WTC11 (cell line): Measurements from ENCODE around the gene GBP1. TPM values are rescaled to one million over a fixed set of nuclear protein-coding genes. Genes with fewer than 3 reads are reported as not detected.

Experiments
- ATAC-seq: fragments of 200-7000 bp; cut with Tn5 transposase; 2 replicates; pipeline ENCODE4 v1.10.0; 2021; ENCODE audit warnings: mild to moderate bottlenecking, moderate library complexity
- CTCF ChIA-PET: fragments of 300-600 bp; sonication (Branson Sonifier 250); formaldehyde crosslinking; loops from one replicate; lab custom pipeline; 2021; ENCODE audit warnings: antibody characterized with exemption; lab: Charles Lee
- POLR2A ChIA-PET: fragments of 350-600 bp; sonication (Branson Sonifier 250); formaldehyde crosslinking; loops from one replicate; lab custom pipeline; 2021; ENCODE audit warnings: antibody characterized with exemption; lab: Charles Lee
- DNase-seq: peaks from one replicate; pipeline ENCODE4 v3.0.0; 2021; ENCODE audit warnings: low spot score
- H3K27ac Mint-ChIP-seq: 2 replicates; pipeline ENCODE4 v1.8.0; 2021; ENCODE audit warnings: mixed read lengths
- H3K27me3 Mint-ChIP-seq: 2 replicates; pipeline ENCODE4 v1.8.0; 2021; ENCODE audit warnings: low read depth, mild to moderate bottlenecking, moderate library complexity, mixed read lengths
- H3K36me3 Mint-ChIP-seq: 2 replicates; pipeline ENCODE4 v1.8.0; 2021; ENCODE audit warnings: mixed read lengths
- H3K4me1 Mint-ChIP-seq: 2 replicates; pipeline ENCODE4 v1.8.0; 2022; ENCODE audit warnings: mixed read lengths
- H3K4me3 Mint-ChIP-seq: 2 replicates; pipeline ENCODE4 v1.8.0; 2021; ENCODE audit warnings: mild to moderate bottlenecking, moderate library complexity, mixed read lengths
- H3K9me3 Mint-ChIP-seq: 2 replicates; pipeline ENCODE4 v1.8.0; 2021; ENCODE audit warnings: mixed read lengths
- ATF2 ChIP-seq: sonication (generic); formaldehyde crosslinking; IDR thresholded peaks from 2 replicates; pipeline ENCODE4 v1.8.1; 2022; ENCODE audit warnings: low read depth, missing genetic modification reagents, borderline replicate concordance
- ATF6 ChIP-seq: sonication (generic); formaldehyde crosslinking; IDR thresholded peaks from 2 replicates; pipeline ENCODE4 v1.8.1; 2023; ENCODE audit warnings: mild to moderate bottlenecking, missing genetic modification reagents
- CREB1 ChIP-seq: sonication (generic); formaldehyde crosslinking; IDR thresholded peaks from 2 replicates; pipeline ENCODE4 v1.8.0; 2023; ENCODE audit warnings: mild to moderate bottlenecking, missing genetic modification reagents
- CREM ChIP-seq: sonication (generic); formaldehyde crosslinking; IDR thresholded peaks from 2 replicates; pipeline ENCODE4 v1.8.1; 2022; ENCODE audit warnings: mild to moderate bottlenecking, missing genetic modification reagents, moderate library complexity
- ELF4 ChIP-seq: sonication (generic); formaldehyde crosslinking; IDR thresholded peaks from 2 replicates; pipeline ENCODE4 v1.8.1; 2022; ENCODE audit warnings: low read depth, mild to moderate bottlenecking, moderate library complexity, missing genetic modification reagents
- GABPB1 ChIP-seq: sonication (generic); formaldehyde crosslinking; IDR thresholded peaks from 2 replicates; pipeline ENCODE4 v1.8.1; 2023; ENCODE audit warnings: mild to moderate bottlenecking, missing genetic modification reagents
- IRF2 ChIP-seq: sonication (generic); formaldehyde crosslinking; IDR thresholded peaks from 2 replicates; pipeline ENCODE4 v1.8.0; 2022; ENCODE audit warnings: low read depth, missing genetic modification reagents, borderline replicate concordance
- KAT7 ChIP-seq: sonication (generic); formaldehyde crosslinking; IDR thresholded peaks from 2 replicates; pipeline ENCODE4 v1.8.1; 2023; ENCODE audit warnings: missing genetic modification reagents, mild to moderate bottlenecking, borderline replicate concordance
- NFATC4 ChIP-seq: fragments of 250-450 bp; sonication (Bioruptor Pico); IDR thresholded peaks from 2 replicates; pipeline ENCODE4 v1.9.0; 2021; ENCODE audit warnings: mild to moderate bottlenecking
- NFYB ChIP-seq: sonication (generic); formaldehyde crosslinking; conservative IDR thresholded peaks from 2 replicates; pipeline ENCODE4 v1.8.0; 2022; ENCODE audit warnings: low read depth, missing genetic modification reagents
- SMAD3 ChIP-seq: sonication (generic); formaldehyde crosslinking; IDR thresholded peaks from 2 replicates; pipeline ENCODE4 v1.8.0; 2022; ENCODE audit warnings: missing genetic modification reagents, mild to moderate bottlenecking, borderline replicate concordance
- SOX15 ChIP-seq: fragments of 250-450 bp; sonication (Bioruptor Pico); IDR thresholded peaks from 2 replicates; pipeline ENCODE4 v1.9.0; 2021; ENCODE audit warnings: mild to moderate bottlenecking
- SP1 ChIP-seq: sonication (generic); formaldehyde crosslinking; conservative IDR thresholded peaks from 2 replicates; pipeline ENCODE4 v1.8.1; 2022; ENCODE audit warnings: missing genetic modification reagents
- TP53 ChIP-seq: sonication (generic); formaldehyde crosslinking; IDR thresholded peaks from 2 replicates; pipeline ENCODE4 v1.8.1; 2023; ENCODE audit warnings: mild to moderate bottlenecking, missing genetic modification reagents
- total RNA-seq: library from RNA; stranded (reverse); gene quantifications from 3 replicates; pipeline ENCODE4 v1.2.3, GENCODE V29; 2021
- TF ChIP-seq, protein P1 (sequence below): sonication (generic); formaldehyde crosslinking; IDR thresholded peaks from 2 replicates; pipeline ENCODE4 v1.8.1; 2023; ENCODE audit warnings: mild to moderate bottlenecking, moderate library complexity, missing genetic modification reagents
- TF ChIP-seq, protein P2 (sequence below): fragments of 250-450 bp; sonication (Bioruptor Pico); IDR thresholded peaks from 2 replicates; pipeline ENCODE4 v2.1.2; 2022; ENCODE audit warnings: mild to moderate bottlenecking, moderate library complexity
- TF ChIP-seq, protein P3 (sequence below): sonication (generic); formaldehyde crosslinking; IDR thresholded peaks from 2 replicates; pipeline ENCODE4 v1.8.0; 2022; ENCODE audit warnings: missing genetic modification reagents
- TF ChIP-seq, protein P4 (sequence below): fragments of 250-450 bp; sonication (Bioruptor Pico); IDR thresholded peaks from 2 replicates; pipeline ENCODE4 v1.8.0; 2021; ENCODE audit warnings: mild to moderate bottlenecking

GBP1 gene
- total RNA-seq, 1 experiment from 2014 or later = 0.20 TPM

- POLR2A ChIA-PET = no interaction called here
- H3K4me3 Mint-ChIP-seq = no peak overlapping the region
- H3K27me3 Mint-ChIP-seq = no peaks in the 10 kb centered on the region
- ATAC-seq = no peak
- no peak for DNase-seq
- no peak overlapping the region for H3K27ac Mint-ChIP-seq
- CTCF ChIA-PET = interaction anchor here (1.3 kb wide), 1 partner anchor 16 kb away, joined by 4 read pairs; no protein-coding TSS in a partner anchor
- H3K9me3 Mint-ChIP-seq = no peaks in the 10 kb centered on the region; the same call in 1 of the 2 replicates
- TF ChIP-seq NFYB (CRISPR knock-in tag) = no peak
- TF ChIP-seq ELF4 (CRISPR knock-in tag) = no peak
- TF ChIP-seq SMAD3 (CRISPR knock-in tag) = no peak
- TF ChIP-seq SP1 = no peak
- TF ChIP-seq NFATC4 (CRISPR knock-in tag) = no peak
- TF ChIP-seq, protein P1, sequence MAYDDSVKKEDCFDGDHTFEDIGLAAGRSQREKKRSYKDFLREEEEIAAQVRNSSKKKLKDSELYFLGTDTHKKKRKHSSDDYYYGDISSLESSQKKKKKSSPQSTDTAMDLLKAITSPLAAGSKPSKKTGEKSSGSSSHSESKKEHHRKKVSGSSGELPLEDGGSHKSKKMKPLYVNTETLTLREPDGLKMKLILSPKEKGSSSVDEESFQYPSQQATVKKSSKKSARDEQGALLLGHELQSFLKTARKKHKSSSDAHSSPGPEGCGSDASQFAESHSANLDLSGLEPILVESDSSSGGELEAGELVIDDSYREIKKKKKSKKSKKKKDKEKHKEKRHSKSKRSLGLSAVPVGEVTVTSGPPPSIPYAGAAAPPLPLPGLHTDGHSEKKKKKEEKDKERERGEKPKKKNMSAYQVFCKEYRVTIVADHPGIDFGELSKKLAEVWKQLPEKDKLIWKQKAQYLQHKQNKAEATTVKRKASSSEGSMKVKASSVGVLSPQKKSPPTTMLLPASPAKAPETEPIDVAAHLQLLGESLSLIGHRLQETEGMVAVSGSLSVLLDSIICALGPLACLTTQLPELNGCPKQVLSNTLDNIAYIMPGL = no peak
- no peak for TF ChIP-seq CREB1 (CRISPR knock-in tag)
- no peak for TF ChIP-seq TP53 (CRISPR knock-in tag)
- TF ChIP-seq, protein P2, sequence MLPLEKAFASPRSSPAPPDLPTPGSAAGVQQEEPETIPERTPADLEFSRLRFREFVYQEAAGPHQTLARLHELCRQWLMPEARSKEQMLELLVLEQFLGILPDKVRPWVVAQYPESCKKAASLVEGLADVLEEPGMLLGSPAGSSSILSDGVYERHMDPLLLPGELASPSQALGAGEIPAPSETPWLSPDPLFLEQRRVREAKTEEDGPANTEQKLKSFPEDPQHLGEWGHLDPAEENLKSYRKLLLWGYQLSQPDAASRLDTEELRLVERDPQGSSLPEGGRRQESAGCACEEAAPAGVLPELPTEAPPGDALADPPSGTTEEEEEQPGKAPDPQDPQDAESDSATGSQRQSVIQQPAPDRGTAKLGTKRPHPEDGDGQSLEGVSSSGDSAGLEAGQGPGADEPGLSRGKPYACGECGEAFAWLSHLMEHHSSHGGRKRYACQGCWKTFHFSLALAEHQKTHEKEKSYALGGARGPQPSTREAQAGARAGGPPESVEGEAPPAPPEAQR = no peak
- TF ChIP-seq SOX15 (CRISPR knock-in tag) = no peak
- no peak for TF ChIP-seq ATF2
- no peaks in the 10 kb centered on the region for H3K4me1 Mint-ChIP-seq
- no peaks in the 10 kb centered on the region for H3K36me3 Mint-ChIP-seq
These were observed 4.9 kb upstream of the GBP1 start for GRCh38 chr1:89069951-89070350.

DNA sequence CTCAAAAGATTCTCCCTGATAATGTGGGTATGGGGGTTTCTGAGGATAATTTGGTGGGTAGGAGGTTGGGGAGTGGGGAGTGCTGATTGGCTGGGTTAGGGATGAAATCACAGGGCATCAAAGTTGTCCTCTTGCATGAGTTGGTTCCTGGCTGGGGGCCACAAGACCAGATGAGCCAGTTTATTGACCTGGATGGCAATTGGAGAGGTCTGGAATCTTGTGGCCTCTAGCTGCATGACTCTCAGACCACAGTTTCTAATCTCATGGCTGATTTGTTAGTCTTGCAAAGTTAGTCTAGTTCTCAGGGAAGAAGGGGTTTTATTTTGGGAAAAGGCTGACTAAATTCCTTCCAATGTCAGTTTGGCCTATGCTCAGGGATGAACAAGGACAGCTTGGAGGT lies 3.3 kb upstream of the GBP1 start:
- Mint-ChIP-seq H3K4me3 (no peak overlapping the region), H3K36me3 (no peaks in the 10 kb centered on the region), H3K27me3 (no peaks in the 10 kb centered on the region), H3K4me1 (no peaks in the 10 kb centered on the region), H3K9me3 (no peaks in the 10 kb centered on the region), H3K27ac (no peak overlapping the region)
- CTCF ChIA-PET = no interaction called here
- TF ChIP-seq, protein P3, sequence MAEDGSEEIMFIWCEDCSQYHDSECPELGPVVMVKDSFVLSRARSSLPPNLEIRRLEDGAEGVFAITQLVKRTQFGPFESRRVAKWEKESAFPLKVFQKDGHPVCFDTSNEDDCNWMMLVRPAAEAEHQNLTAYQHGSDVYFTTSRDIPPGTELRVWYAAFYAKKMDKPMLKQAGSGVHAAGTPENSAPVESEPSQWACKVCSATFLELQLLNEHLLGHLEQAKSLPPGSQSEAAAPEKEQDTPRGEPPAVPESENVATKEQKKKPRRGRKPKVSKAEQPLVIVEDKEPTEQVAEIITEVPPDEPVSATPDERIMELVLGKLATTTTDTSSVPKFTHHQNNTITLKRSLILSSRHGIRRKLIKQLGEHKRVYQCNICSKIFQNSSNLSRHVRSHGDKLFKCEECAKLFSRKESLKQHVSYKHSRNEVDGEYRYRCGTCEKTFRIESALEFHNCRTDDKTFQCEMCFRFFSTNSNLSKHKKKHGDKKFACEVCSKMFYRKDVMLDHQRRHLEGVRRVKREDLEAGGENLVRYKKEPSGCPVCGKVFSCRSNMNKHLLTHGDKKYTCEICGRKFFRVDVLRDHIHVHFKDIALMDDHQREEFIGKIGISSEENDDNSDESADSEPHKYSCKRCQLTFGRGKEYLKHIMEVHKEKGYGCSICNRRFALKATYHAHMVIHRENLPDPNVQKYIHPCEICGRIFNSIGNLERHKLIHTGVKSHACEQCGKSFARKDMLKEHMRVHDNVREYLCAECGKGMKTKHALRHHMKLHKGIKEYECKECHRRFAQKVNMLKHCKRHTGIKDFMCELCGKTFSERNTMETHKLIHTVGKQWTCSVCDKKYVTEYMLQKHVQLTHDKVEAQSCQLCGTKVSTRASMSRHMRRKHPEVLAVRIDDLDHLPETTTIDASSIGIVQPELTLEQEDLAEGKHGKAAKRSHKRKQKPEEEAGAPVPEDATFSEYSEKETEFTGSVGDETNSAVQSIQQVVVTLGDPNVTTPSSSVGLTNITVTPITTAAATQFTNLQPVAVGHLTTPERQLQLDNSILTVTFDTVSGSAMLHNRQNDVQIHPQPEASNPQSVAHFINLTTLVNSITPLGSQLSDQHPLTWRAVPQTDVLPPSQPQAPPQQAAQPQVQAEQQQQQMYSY (CRISPR knock-in tag) = no peak
- TF ChIP-seq ATF6 (CRISPR knock-in tag) = no peak
- no peak for TF ChIP-seq KAT7 (CRISPR knock-in tag)
- TF ChIP-seq, protein P4, sequence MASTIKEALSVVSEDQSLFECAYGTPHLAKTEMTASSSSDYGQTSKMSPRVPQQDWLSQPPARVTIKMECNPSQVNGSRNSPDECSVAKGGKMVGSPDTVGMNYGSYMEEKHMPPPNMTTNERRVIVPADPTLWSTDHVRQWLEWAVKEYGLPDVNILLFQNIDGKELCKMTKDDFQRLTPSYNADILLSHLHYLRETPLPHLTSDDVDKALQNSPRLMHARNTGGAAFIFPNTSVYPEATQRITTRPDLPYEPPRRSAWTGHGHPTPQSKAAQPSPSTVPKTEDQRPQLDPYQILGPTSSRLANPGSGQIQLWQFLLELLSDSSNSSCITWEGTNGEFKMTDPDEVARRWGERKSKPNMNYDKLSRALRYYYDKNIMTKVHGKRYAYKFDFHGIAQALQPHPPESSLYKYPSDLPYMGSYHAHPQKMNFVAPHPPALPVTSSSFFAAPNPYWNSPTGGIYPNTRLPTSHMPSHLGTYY = no peak
- TF ChIP-seq CREM (CRISPR knock-in tag) = no peak
- TF ChIP-seq IRF2 (CRISPR knock-in tag) = no peak
- no peak for TF ChIP-seq GABPB1 (CRISPR knock-in tag)
- ATAC-seq = no peak
- POLR2A ChIA-PET = no interaction called here
- DNase-seq = no peak
